Endothelial cell of umbilical vein (primary cell): ENCODE measurements around the gene PRKAR2B. TPM values are rescaled to one million over a fixed set of nuclear protein-coding genes. Genes with fewer than 3 reads are reported as not detected.

Experiments
- BruUV-seq: library from RNA; stranded (reverse); fragments of 400-500 nt; replicated peaks from 2 replicates; lab custom pipeline; 2021; lab: Mats Ljungman, UMichigan
- CTCF ChIA-PET: fragments of 300-600, 350-600 bp; sonication (Branson Sonifier 250); formaldehyde crosslinking; loops from one replicate; lab custom pipeline; 2021; ENCODE audit warnings: antibody characterized with exemption, inconsistent platforms; lab: Charles Lee
- POLR2A ChIA-PET: fragments of 300-600, 350-600 bp; sonication (Branson Sonifier 250); formaldehyde crosslinking; loops from one replicate; lab custom pipeline; 2021; ENCODE audit warnings: antibody characterized with exemption, inconsistent platforms; lab: Charles Lee
- DNase-seq: peaks from one replicate; pipeline ENCODE4 v3.0.0-alpha.2; 2011; ENCODE audit warnings: low read depth, low spot score
- FAIRE-seq: peaks from 2 replicates; lab custom pipeline; 2011; peaks lifted over from hg19 to GRCh38; lab: Jason Lieb, UNC
- H2AFZ ChIP-seq: 2 replicates; pipeline ENCODE4 v1.6.0; 2012; ENCODE audit warnings: low read depth, low read length, control low read depth, inconsistent platforms
- H3K27ac ChIP-seq: 2 replicates; pipeline ENCODE4 v1.5.1; 2011; ENCODE audit warnings: low read depth, mild to moderate bottlenecking, control low read depth, low read length, moderate library complexity; ENCODE audit not compliant: insufficient read depth
- H3K27me3 ChIP-seq, 2 experiments: 2 replicates each; pipeline versions ENCODE4 v1.6.0 to v1.6.1; 2011; ENCODE audit warnings: low read length in 2 of 2, mixed read lengths in 1 of 2; ENCODE audit not compliant: control insufficient read depth in 2 of 2, insufficient read depth in 2 of 2
- H3K36me3 ChIP-seq, 2 experiments: 2 replicates in 1 of 2; 3 replicates in 1 of 2; pipeline ENCODE4 v1.5.1; 2011; ENCODE audit warnings: low read length in 2 of 2, mild to moderate bottlenecking in 1 of 2, moderate library complexity in 1 of 2; ENCODE audit not compliant: control insufficient read depth in 2 of 2, insufficient read depth in 2 of 2; ENCODE audit errors: extremely low read depth in 1 of 2
- H3K4me1 ChIP-seq: 3 replicates; pipeline ENCODE4 v1.5.1; 2011; ENCODE audit warnings: mild to moderate bottlenecking, low read length; ENCODE audit not compliant: control insufficient read depth, insufficient read depth; ENCODE audit errors: extremely low read depth
- H3K4me2 ChIP-seq: 2 replicates; pipeline ENCODE4 v1.6.1; 2011; ENCODE audit warnings: low read length, control low read depth, mixed read lengths; ENCODE audit not compliant: insufficient read depth
- H3K4me3 ChIP-seq, 3 experiments: fragments of 200-600 bp in 1 of 3; sonication (generic), shearing (Covaris generic) in 1 of 3; replicated peaks in 1 of 3; 2 replicates each; pipeline ENCODE4 v1.5.1; 2011 to 2016; ENCODE audit warnings: control low read depth in 3 of 3, low read length in 3 of 3, mild to moderate bottlenecking in 2 of 3, inconsistent platforms in 1 of 3, low read depth in 1 of 3, moderate library complexity in 1 of 3; ENCODE audit not compliant: insufficient read depth in 1 of 3
- H3K79me2 ChIP-seq: 2 replicates; pipeline ENCODE4 v1.6.0; 2012; ENCODE audit warnings: low read length, inconsistent platforms; ENCODE audit not compliant: control insufficient read depth, insufficient read depth
- H3K9ac ChIP-seq: replicated peaks from 2 replicates; pipeline ENCODE3; 2011; ENCODE audit warnings: low read length, control low read depth; ENCODE audit not compliant: insufficient read depth; ENCODE audit errors: extremely low read depth
- H3K9me1 ChIP-seq: replicated peaks from 3 replicates; pipeline ENCODE4 v1.6.0; 2011; ENCODE audit warnings: mild to moderate bottlenecking, low read length; ENCODE audit not compliant: control insufficient read depth, insufficient read depth; ENCODE audit errors: extremely low read depth
- H3K9me3 ChIP-seq: replicated peaks from 2 replicates; pipeline ENCODE4 v1.5.1; 2012; ENCODE audit warnings: low read length, inconsistent platforms; ENCODE audit not compliant: control insufficient read depth, insufficient read depth
- H4K20me1 ChIP-seq: replicated peaks from 2 replicates; pipeline ENCODE3; 2011; ENCODE audit warnings: mild to moderate bottlenecking, low read length; ENCODE audit not compliant: control insufficient read depth, insufficient read depth; ENCODE audit errors: extremely low read depth
- CTCF ChIP-seq, 2 donors: IDR thresholded peaks; 1 replicate in 1 of 2; 2 replicates in 1 of 2; pipeline ENCODE4 v1.5.1; 2011; ENCODE audit warnings: low read length in 2 of 2, mild to moderate bottlenecking in 2 of 2, moderate library complexity in 2 of 2, control low read depth in 1 of 2, inconsistent platforms in 1 of 2, low read depth in 1 of 2; ENCODE audit not compliant: insufficient read depth in 1 of 2; ENCODE audit errors: extremely low read depth in 1 of 2
- EZH2 ChIP-seq: IDR thresholded peaks from 2 replicates; pipeline ENCODE4 v1.6.1; 2012; ENCODE audit warnings: borderline replicate concordance, low read depth, mild to moderate bottlenecking, moderate library complexity, low read length, inconsistent platforms; ENCODE audit not compliant: severe bottlenecking
- FOS ChIP-seq: IDR thresholded peaks from 2 replicates; pipeline ENCODE4 v1.6.1; 2011; ENCODE audit warnings: mild to moderate bottlenecking, low read length, moderate library complexity, borderline replicate concordance; ENCODE audit not compliant: insufficient read depth
- GATA2 ChIP-seq: IDR thresholded peaks from 2 replicates; pipeline ENCODE4 v1.7.0; 2011; ENCODE audit warnings: low read depth, mild to moderate bottlenecking, moderate library complexity, mixed read lengths, low read length; ENCODE audit not compliant: insufficient read length, insufficient read depth
- JUN ChIP-seq: IDR thresholded peaks from 2 replicates; pipeline ENCODE4 v1.6.1; 2011; ENCODE audit warnings: borderline replicate concordance, low read depth; ENCODE audit not compliant: insufficient read length, insufficient read depth
- MAX ChIP-seq: IDR thresholded peaks from 2 replicates; pipeline ENCODE4 v1.6.1; 2011; ENCODE audit not compliant: insufficient read depth, insufficient read length
- MYC ChIP-seq: IDR thresholded peaks from one replicate; pipeline ENCODE4 v1.6.1; 2011; ENCODE audit warnings: mild to moderate bottlenecking, low read depth, low read length
- POLR2A ChIP-seq: IDR thresholded peaks from 2 replicates; pipeline ENCODE4 v1.6.1; 2012; ENCODE audit warnings: low read depth, mild to moderate bottlenecking, control low read depth, low read length
- POLR2AphosphoS5 ChIP-seq: IDR thresholded peaks from 2 replicates; pipeline ENCODE4 v1.6.1; 2012; ENCODE audit warnings: low read depth, mild to moderate bottlenecking, control low read depth, low read length, moderate library complexity; ENCODE audit not compliant: insufficient read depth
- dilution Hi-C: fragments of 300-500 bp; cut with MboI; formaldehyde crosslinking; loops from one replicate; pipeline ENCODE4 v1.15.0; 2019; ENCODE audit warnings: low sequenced_read_pairs; ENCODE audit not compliant: extremely low pct_ligation_motif_present
- intact Hi-C: fragments of 100-400 bp; cut with micrococcal nuclease; formaldehyde crosslinking; loops from one replicate; pipeline ENCODE4 v1.10.0; 2022
- polyA plus RNA-seq, 4 experiments: library from polyadenylated mRNA; depleted of rRNA in 3 of 4; stranded (reverse) in 3 of 4; unstranded in 1 of 4; fragments of >200 nt; gene quantifications; 2 replicates each; pipeline versions ENCODE4 v1.2.1 to v1.2.3, GENCODE V29; 2011 to 2012; ENCODE audit warnings: missing spikeins in 1 of 4
- total RNA-seq: library from RNA; stranded (reverse); gene quantifications from 2 replicates; pipeline ENCODE4 v1.2.3, GENCODE V29; 2021

PRKAR2B gene
- total and polyA plus RNA-seq, 2 donors (not counting 3 experiments of a cell fraction or from before 2014, with no cell fraction given): 10.7 to 39.8 TPM

- Histone ChIP-seq H3K36me3 (no peaks in the 10 kb centered on the region), H3K4me2 (peak overlapping the region; percentile 85), H3K4me3 (peak overlapping the region in 1 of 3 experiments; percentile 40), H3K27ac (peak overlapping the region; percentile 95), H2AFZ (no peak overlapping the region), H3K79me2 (peaks cover 21% of the 10 kb centered on the region), H3K9me1 (no peaks in the 10 kb centered on the region), H4K20me1 (no peaks in the 10 kb centered on the region), H3K9ac (peak overlapping the region; percentile 70), H3K27me3 (no peaks in the 10 kb centered on the region), H3K4me1 (peaks cover 51% of the 10 kb centered on the region), H3K9me3 (no peaks in the 10 kb centered on the region)
- BruUV-seq: no TSS peak
- DNase-seq: peak; percentile 91
- peak; percentile 91 for FAIRE-seq
- intact Hi-C loops (loop anchor here (1.0 to 5.0 kb wide), 4 partner anchors 21 to 792 kb away; partner anchors contain the start of gene PRKAR2B), dilution Hi-C loops (no loop called here)
- TF ChIP-seq FOS (peak; percentile 75), POLR2A (peak; percentile 76), POLR2AphosphoS5 (peak; percentile 98), CTCF (IDR thresholded peaks at IDR 0.05; ENCODE audit: extremely low read depth in 1 of 2, insufficient read depth in 1 of 2, low read depth in 1 of 2, low read length in 2 of 2) (no peak), MAX (no peak), JUN (peak; percentile 76), EZH2 (no peak), GATA2 (peak; percentile 94), MYC (peak; percentile 87)
- ChIA-PET POLR2A (interaction anchor here (0.6 kb wide), 1 partner anchor 80 kb away, joined by 4 read pairs; no protein-coding TSS in a partner anchor), CTCF (interaction anchor here (0.6 to 1.5 kb wide), 8 partner anchors 9 to 132 kb away, joined by 3 to 12 read pairs (median 3); no protein-coding TSS in a partner anchor)
Measured at GRCh38 chr7:107079212-107079940, 34.9 kb downstream of the PRKAR2B start.
